Measurements from ENCODE around the gene DUOX2. TPM values are rescaled to one million over a fixed set of nuclear protein-coding genes. Genes with fewer than 3 reads are reported as not detected.
"Not testable (repeated sequence)": the region's sequence is repeated elsewhere in the genome, so short reads cannot be mapped to it uniquely, and the experiment has no call there.

DUOX2 gene
- polyA plus RNA-seq, 5 donors, result 0.25 to 0.66 (median 0.28) TPM

DNA sequence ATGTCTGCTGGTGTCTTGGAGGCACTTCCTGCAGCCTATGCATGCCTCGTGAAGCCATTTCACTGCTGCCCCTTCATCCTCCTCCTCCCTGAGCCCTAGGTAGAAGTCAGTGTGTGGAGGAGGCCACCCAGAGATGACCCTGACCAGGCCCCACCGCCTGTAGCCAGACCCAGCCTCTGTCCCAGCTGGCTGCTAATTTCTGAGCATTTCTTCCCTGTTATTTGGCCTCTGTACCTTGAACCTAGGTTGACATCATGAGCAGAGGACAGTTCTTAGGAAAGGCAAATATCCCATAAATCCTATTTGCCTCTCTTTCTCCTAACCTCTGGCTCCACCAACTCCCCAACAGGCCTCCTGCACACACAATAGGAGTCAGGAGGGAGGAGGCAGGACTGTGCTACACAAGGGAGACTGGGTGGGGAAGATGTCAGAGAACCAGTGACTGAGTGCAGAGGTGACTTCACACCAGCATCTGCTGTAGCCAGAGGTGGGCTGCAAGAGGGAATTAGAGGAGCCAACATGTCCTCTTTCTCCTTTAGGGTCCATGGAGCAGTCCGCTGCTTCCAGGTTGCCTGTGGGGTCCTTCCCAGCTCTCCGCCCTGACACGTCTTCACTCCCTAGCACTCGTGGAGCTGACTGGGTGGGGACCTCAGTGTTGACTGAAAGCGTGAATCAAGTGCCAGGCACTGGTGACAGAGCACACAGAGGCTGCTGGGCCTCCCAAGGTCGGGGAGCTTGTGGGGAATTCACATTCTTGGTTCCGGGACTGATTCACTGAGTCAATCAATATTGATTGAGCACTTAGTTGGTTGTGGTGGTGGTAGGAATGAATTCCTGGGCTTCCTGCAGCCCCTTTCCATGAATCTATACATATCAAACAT lies 38.3 kb downstream of the DUOX2 start:
- DNase-seq, result not testable (repeated sequence)

DNA sequence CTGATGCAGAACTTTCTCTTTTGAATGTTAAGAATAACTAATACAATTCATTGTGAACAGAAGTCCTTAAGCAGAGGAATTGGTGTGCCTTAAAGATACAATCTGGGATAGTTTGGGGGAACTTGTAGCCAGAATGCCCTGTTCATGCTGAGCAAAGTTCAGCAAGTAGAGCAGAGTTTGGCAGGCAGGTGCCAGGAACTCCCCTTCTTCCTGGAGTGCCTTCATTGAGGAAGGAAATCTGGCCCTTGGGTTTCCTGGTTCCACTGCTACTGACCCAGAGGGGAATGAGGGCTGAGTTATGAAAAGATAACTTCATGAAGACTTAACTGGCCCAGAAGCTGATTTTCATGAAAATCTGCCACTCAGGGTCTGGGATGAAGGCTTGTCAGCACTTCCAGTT lies 40.4 kb downstream of the DUOX2 start:
- DNase-seq, result not testable (repeated sequence)

- DNase-seq, result not testable (repeated sequence)
Measured at GRCh38 chr15:45069942-45070360, 44.0 kb downstream of the DUOX2 start.

GRCh38 chr15:45064386-45064785 lies 49.6 kb downstream of the DUOX2 start:
- DNase-seq, result no peak

DNA sequence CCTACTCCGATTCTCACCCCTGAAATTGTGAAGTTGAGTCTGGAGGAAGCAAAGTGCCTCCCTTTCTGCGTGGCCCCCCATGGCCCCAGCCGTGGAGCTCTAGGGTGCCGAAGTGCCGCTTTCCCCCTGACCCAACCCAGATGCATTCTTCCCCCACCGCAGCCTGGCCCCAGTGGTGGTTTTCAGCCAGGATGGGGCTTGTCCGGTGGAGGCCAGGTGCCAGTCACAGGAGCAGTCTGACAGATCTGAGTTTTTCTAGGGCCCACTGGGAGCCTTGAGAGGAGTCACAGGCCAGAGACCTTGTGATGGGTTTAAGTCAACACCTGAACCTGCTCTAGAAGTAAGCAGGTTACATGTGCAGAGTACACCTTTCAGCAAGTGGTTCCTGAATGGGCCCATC lies 51.7 kb downstream of the DUOX2 start:
- DNase-seq, result not testable (repeated sequence)

GRCh38 chr15:45058690-45059675 lies 55.0 kb downstream of the DUOX2 start:
- not testable (repeated sequence) for DNase-seq

- DNase-seq, result not testable (repeated sequence)
Measured at GRCh38 chr15:45052676-45053075, 61.3 kb downstream of the DUOX2 start.

DNA sequence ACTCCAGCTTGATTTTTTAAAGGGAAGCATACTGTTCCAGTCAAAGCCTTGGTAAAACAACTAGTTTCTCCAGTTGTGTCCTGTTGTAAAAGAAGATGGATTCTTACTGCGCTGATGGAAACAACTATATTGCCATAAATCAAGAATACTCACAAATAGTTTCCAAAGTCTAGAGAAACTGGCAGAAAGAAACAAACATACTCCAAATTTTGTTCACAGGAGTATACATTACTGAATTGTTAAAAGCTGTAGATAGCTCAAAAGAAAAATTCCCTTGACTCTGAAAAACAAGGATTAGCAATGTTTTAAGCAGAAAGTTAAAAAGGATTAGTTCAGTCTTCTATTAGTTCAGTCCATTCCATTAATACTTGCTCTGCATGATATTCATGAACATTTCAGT lies 63.4 kb downstream of the DUOX2 start:
- no peak for DNase-seq

GRCh38 chr15:45048794-45049631 lies 65.0 kb downstream of the DUOX2 start:
- DNase-seq, result no peak

GRCh38 chr15:45048449-45048793 lies 65.6 kb downstream of the DUOX2 start:
- not testable (repeated sequence) for DNase-seq

DNA sequence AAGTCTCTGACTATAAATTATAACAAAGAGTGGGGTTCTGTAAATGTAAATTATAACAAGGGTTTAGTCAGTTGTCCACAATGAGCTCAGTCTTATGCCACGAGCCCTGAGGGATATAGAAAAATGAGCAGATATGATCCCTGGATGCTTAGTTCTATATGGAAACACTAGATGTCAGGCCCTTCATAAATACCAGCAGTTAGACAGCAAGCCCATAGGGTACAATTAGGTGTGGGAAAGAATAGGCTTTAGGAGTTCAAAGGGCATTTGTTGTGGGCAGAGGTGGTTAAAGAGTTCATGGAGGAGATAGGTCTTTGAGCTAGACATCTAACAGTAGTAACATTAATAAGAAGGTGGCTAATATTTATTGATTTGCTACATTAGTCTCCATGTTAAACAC lies 69.7 kb downstream of the DUOX2 start:
- DNase-seq, result not testable (repeated sequence)

- not testable (repeated sequence) for DNase-seq
Measured at GRCh38 chr15:45042859-45043258, 71.1 kb downstream of the DUOX2 start.

Other genes starting within 250 kb of the DUOX2 start
- gene TERB2, start 157.5 kb downstream of the DUOX2 start, polyA plus RNA-seq (ENCODE audit: insufficient read depth in 1 of 5, insufficient read length in 5 of 5, low replicate concordance in 1 of 5), result not detected
- gene SORD, start 91.0 kb downstream of the DUOX2 start, polyA plus RNA-seq (ENCODE audit: insufficient read depth in 1 of 5, insufficient read length in 5 of 5, low replicate concordance in 1 of 5), result 10 to 100 TPM; 26.7 to 31.4 (median 28.8) TPM
- under 1 TPM in 3 of 5 donors, not detected in 2; 0.10 to 0.21 (median 0.14) TPM for gene DUOXA2, start 154 bp upstream of the DUOX2 start, polyA plus RNA-seq (ENCODE audit: insufficient read depth in 1 of 5, insufficient read length in 5 of 5, low replicate concordance in 1 of 5)
- 1 to 10 TPM in 3 of 5 donors, under 1 TPM in 2; 0.65 to 1.7 (median 1.4) TPM for gene DUOXA1, start 15.7 kb upstream of the DUOX2 start, polyA plus RNA-seq (ENCODE audit: insufficient read depth in 1 of 5, insufficient read length in 5 of 5, low replicate concordance in 1 of 5)
- gene DUOX1, start 15.8 kb upstream of the DUOX2 start, polyA plus RNA-seq (ENCODE audit: insufficient read depth in 1 of 5, insufficient read length in 5 of 5, low replicate concordance in 1 of 5), result 1 to 10 TPM; 5.2 to 7.8 (median 6.6) TPM
- 10 to 100 TPM; 29.6 to 40.9 (median 35.3) TPM for gene SHF, start 73.8 kb upstream of the DUOX2 start, polyA plus RNA-seq (ENCODE audit: insufficient read depth in 1 of 5, insufficient read length in 5 of 5, low replicate concordance in 1 of 5)
- gene SLC28A2, start 138.1 kb upstream of the DUOX2 start, polyA plus RNA-seq (ENCODE audit: insufficient read depth in 1 of 5, insufficient read length in 5 of 5, low replicate concordance in 1 of 5), result under 1 TPM; 0.25 to 0.84 (median 0.36) TPM